ENCODE measurements around the gene CYP24A1. TPM values are rescaled to one million over a fixed set of nuclear protein-coding genes. Genes with fewer than 3 reads are reported as not detected.

Gene CYP24A1
- total RNA-seq, 1 donor from 2014 or later, result 8.7 TPM

DNA sequence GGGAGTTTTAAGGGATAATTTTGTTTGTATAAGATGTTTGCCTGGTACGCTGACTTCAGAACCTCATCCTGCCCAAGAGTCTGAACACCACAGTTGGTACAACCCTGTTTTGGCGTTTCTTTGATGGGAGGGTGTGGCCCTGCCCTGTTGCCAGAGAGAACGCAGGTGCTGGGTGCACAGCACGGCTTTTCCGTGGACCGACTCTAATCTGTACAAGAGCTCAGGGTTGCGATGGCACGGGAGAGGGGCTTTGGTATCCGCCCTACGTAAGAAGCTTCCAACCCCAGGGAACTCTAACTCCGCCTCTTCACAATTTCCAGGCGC lies 1.3 kb downstream of the CYP24A1 start:
- Histone ChIP-seq H3K27me3 (ENCODE audit: control insufficient read depth, insufficient read depth, low read length) (peaks cover 5% of the 10 kb centered on the region), H3K4me3 (ENCODE audit: low read depth, low read length) (no peak overlapping the region), H3K36me3 (ENCODE audit: control insufficient read depth, insufficient read depth, low read length) (no peaks in the 10 kb centered on the region)
- TF ChIP-seq, protein P1, sequence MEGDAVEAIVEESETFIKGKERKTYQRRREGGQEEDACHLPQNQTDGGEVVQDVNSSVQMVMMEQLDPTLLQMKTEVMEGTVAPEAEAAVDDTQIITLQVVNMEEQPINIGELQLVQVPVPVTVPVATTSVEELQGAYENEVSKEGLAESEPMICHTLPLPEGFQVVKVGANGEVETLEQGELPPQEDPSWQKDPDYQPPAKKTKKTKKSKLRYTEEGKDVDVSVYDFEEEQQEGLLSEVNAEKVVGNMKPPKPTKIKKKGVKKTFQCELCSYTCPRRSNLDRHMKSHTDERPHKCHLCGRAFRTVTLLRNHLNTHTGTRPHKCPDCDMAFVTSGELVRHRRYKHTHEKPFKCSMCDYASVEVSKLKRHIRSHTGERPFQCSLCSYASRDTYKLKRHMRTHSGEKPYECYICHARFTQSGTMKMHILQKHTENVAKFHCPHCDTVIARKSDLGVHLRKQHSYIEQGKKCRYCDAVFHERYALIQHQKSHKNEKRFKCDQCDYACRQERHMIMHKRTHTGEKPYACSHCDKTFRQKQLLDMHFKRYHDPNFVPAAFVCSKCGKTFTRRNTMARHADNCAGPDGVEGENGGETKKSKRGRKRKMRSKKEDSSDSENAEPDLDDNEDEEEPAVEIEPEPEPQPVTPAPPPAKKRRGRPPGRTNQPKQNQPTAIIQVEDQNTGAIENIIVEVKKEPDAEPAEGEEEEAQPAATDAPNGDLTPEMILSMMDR (IDR thresholded peaks at IDR 0.05; ENCODE audit: insufficient read depth, low read length, severe bottlenecking), result no peak
- FAIRE-seq (no peak), DNase-seq (ENCODE audit: low read depth) (no peak)

DNA sequence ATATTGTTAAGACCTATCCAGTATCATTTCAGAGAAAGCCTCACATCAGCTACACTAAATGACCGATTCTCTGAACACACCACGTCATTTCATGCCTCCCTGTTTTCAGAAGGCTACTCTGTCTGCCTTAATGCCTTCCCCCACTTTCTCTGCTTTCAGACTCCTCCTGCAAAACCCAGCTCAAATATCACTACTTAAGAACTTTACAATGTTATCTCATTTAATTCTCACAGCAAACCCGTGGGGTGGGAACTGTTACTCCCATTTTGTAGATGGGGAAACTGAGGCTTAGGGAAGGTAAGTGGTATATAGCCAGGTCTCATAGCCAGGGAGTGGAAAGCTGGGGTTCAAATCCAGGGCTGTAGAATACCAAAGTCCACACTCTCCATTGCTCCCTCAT lies 2.8 kb downstream of the CYP24A1 start:
- DNase-seq (ENCODE audit: low read depth) (no peak), FAIRE-seq (no peak)
- H3K27me3 ChIP-seq (ENCODE audit: control insufficient read depth, insufficient read depth, low read length), result peaks cover 5% of the 10 kb centered on the region
- TF ChIP-seq, protein P1 (IDR thresholded peaks at IDR 0.05; ENCODE audit: insufficient read depth, low read length, severe bottlenecking), result no peak
- no peak overlapping the region for H3K4me3 ChIP-seq (ENCODE audit: low read depth, low read length)
- H3K36me3 ChIP-seq (ENCODE audit: control insufficient read depth, insufficient read depth, low read length), result no peaks in the 10 kb centered on the region

DNA sequence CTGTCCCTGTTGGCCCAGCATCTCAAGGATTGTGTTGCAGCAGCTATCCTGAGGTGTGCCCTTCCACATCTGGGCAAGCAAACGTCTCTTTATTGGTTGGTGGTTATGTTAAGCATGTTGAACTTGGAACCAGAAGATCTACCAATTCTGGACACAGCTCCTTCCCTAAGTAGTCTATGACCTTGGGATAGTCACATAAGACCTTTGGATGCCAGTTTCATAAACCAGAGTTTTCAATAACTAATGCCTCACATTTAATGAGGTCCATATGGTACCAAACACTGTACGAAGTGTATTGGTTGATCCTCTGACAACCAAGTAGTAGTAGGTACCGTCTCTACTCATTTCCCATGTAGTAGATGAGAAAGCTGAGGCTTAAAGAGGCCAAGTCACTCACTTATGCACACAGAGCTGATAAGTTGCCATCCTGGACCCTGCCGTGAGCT lies 3.7 kb downstream of the CYP24A1 start:
- TF ChIP-seq, protein P1 (IDR thresholded peaks at IDR 0.05; ENCODE audit: insufficient read depth, low read length, severe bottlenecking), result no peak
- no peak for FAIRE-seq
- no peak overlapping the region for H3K4me3 ChIP-seq (ENCODE audit: low read depth, low read length)

DNA sequence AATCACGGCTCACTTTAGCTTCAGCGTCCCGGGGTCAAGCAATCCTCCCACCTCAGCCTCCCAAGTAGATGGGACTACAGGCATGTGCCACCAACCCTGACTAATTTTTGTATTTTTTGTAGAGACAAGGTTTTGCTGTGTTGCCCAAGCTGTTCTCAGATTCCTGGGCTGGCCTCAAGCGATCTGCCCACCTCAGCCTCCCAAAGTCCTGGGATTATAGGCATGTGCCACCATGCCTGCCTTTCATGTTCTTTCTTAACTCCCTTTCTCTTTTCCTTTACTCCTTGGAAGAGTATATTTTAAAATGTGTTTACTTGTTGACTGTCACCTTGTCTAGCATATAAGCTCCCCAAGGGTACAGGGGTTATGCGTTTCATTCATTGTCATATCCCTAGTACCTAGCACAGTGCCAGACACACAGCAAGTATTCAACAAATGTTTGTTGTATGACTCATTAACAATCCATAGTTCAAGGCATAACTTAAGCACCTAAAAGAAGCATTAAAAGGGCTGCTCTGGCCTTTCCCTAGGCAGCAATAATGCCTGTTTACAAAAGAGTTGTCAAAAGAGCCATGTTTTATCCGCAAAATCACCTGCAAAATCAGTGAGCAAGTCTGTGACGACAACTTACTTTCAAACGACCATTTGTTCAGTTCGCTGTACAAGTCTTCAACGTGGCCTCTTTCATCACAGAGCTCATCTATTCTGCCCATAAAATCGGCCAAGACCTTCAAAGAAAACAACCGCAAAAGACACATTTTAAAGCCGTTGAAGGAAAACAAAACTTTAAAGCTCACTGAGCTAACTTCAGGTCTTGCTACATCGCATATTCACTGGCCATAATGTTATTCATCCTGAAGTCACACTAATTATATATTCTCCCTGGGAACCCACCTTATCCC lies 4.6 kb downstream of the CYP24A1 start:
- TF ChIP-seq, protein P1 (IDR thresholded peaks at IDR 0.05; ENCODE audit: insufficient read depth, low read length, severe bottlenecking), result no peak
- FAIRE-seq, result no peak

More for the DNA sequence above, 3.7 kb downstream of the CYP24A1 start:
- no peaks in the 10 kb centered on the region for H3K36me3 ChIP-seq (ENCODE audit: control insufficient read depth, insufficient read depth, low read length)
- peaks cover 5% of the 10 kb centered on the region for H3K27me3 ChIP-seq (ENCODE audit: control insufficient read depth, insufficient read depth, low read length)
- no peak for DNase-seq (ENCODE audit: low read depth)

DNA sequence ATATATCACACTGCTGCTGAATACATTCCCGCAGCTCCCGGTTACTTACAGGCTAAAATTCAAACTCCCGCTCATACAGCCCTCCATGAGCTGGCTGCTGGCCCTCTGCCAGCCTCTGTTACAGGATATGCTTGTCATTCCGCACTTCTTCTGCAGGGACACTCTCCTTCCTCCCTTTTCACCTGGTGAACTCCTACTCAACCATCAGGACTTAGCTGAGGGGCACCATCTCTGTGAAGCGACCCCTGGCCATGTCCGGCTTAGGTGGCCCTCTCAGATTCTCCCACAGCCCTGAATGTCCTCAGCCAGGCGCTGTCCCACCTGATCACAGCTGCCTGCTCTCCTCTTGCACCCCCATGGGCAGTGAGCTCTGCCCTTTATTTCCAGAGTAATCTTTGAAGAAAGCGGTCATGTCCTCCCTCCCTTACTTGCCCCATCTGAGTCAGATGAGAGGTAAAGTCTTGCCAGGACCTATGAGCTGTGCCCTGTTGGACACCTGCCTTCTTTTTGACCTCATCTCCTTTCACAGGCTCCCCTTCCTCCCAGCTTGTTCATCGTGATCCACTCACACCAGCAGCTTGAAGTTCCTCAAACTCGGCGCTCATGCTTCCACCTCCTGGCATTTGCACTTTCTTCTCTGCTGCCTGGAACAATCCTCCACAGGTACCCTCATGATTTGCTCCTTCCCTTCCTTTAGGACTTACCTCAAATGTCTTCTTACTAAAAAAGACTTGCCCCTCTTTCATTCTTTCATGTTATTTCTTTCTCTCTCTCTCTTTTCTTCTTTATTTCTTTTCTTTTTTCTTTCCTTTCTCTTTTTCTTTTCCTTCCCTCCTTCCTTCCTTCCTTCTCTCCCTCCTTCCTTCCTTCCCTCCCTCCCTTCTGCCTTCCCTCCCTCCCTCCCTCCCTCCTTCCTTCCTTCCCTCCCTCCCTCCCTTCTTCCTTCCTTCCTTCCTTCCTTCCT lies 5.6 kb downstream of the CYP24A1 start:
- no peak for FAIRE-seq
- no peaks in the 10 kb centered on the region for H3K27me3 ChIP-seq (ENCODE audit: control insufficient read depth, insufficient read depth, low read length)
- H3K36me3 ChIP-seq (ENCODE audit: control insufficient read depth, insufficient read depth, low read length), result no peaks in the 10 kb centered on the region
- TF ChIP-seq, protein P1 (IDR thresholded peaks at IDR 0.05; ENCODE audit: insufficient read depth, low read length, severe bottlenecking), result no peak
- H3K4me3 ChIP-seq (ENCODE audit: low read depth, low read length), result no peak overlapping the region
- DNase-seq (ENCODE audit: low read depth), result peak; percentile 85

More for the DNA sequence above, 4.6 kb downstream of the CYP24A1 start:
- DNase-seq (ENCODE audit: low read depth), result peak; percentile 51
- Histone ChIP-seq H3K36me3 (ENCODE audit: control insufficient read depth, insufficient read depth, low read length) (no peaks in the 10 kb centered on the region), H3K4me3 (ENCODE audit: low read depth, low read length) (no peak overlapping the region), H3K27me3 (ENCODE audit: control insufficient read depth, insufficient read depth, low read length) (peaks cover 5% of the 10 kb centered on the region)
